Panc1 (cell line): ENCODE results near the gene SMIM29. TPM values are rescaled to one million over a fixed set of nuclear protein-coding genes. Genes with fewer than 3 reads are reported as not detected.

ENCODE experiments used
- ATAC-seq: fragments of 200-7000 bp; cut with Tn5 transposase; 2 replicates; pipeline ENCODE4 v1.9.1; 2020; ENCODE audit warnings: mild to moderate bottlenecking, moderate library complexity
- BruUV-seq: library from RNA; stranded (reverse); fragments of 400-500 nt; replicated peaks from 2 replicates; lab custom pipeline; 2021; lab: Mats Ljungman, UMichigan
- CTCF ChIA-PET: fragments of 300-600 bp; sonication (Branson Sonifier 250); formaldehyde crosslinking; loops from one replicate; lab custom pipeline; 2022; ENCODE audit warnings: antibody characterized with exemption; lab: Charles Lee
- POLR2A ChIA-PET: fragments of 300-600 bp; sonication (Branson Sonifier 250); formaldehyde crosslinking; loops from one replicate; lab custom pipeline; 2022; ENCODE audit warnings: antibody characterized with exemption; lab: Charles Lee
- DNase-seq: peaks from one replicate; pipeline ENCODE4 v3.0.0-alpha.2; 2010; ENCODE audit warnings: low read depth, low spot score
- H3K27ac ChIP-seq: 2 replicates; pipeline ENCODE4 v1.5.1; 2011; ENCODE audit warnings: mild to moderate bottlenecking, low read length, inconsistent platforms
- H3K27me3 ChIP-seq: fragments of 200-500 bp; sonication (Bioruptor generic); 2 replicates; pipeline ENCODE4 v1.6.0; 2014; ENCODE audit warnings: low read length, inconsistent platforms; ENCODE audit not compliant: control insufficient read depth, insufficient read depth
- H3K36me3 ChIP-seq: fragments of 200-500 bp; sonication (Bioruptor generic); 2 replicates; pipeline ENCODE4 v1.5.1; 2014; ENCODE audit warnings: inconsistent platforms, mild to moderate bottlenecking, low read length, moderate library complexity; ENCODE audit not compliant: control insufficient read depth, insufficient read depth
- H3K4me1 ChIP-seq: 2 replicates; pipeline ENCODE4 v1.5.1; 2011; ENCODE audit warnings: inconsistent platforms, mild to moderate bottlenecking, low read length, moderate library complexity; ENCODE audit not compliant: control insufficient read depth, insufficient read depth
- H3K4me3 ChIP-seq, 2 experiments: 2 replicates each; pipeline ENCODE4 v1.5.1; 2011 to 2012; ENCODE audit warnings: low read depth in 2 of 2, low read length in 2 of 2, mild to moderate bottlenecking in 2 of 2, inconsistent platforms in 1 of 2, moderate library complexity in 1 of 2
- H3K9me3 ChIP-seq: fragments of 200-500 bp; sonication (Bioruptor generic); 2 replicates; pipeline ENCODE4 v1.5.1; 2014; ENCODE audit warnings: low read depth, mild to moderate bottlenecking, inconsistent platforms, low read length, moderate library complexity; ENCODE audit not compliant: control insufficient read depth, insufficient read depth
- POLR2AphosphoS5 ChIP-seq: IDR thresholded peaks from 2 replicates; pipeline ENCODE4 v1.6.1; 2012; ENCODE audit warnings: mild to moderate bottlenecking, low read depth, low read length, moderate library complexity
- SIN3A ChIP-seq: IDR thresholded peaks from 2 replicates; pipeline ENCODE4 v1.6.1; 2012; ENCODE audit warnings: low read depth, mild to moderate bottlenecking, low read length, moderate library complexity, borderline replicate concordance; ENCODE audit not compliant: insufficient read depth
- TCF7L2 ChIP-seq: IDR thresholded peaks from 2 replicates; pipeline ENCODE4 v1.6.1; 2011; ENCODE audit warnings: mild to moderate bottlenecking, low read depth, low read length, inconsistent platforms
- in situ Hi-C: cut with HindIII; loops from 2 replicates; pipeline ENCODE4 v1.10.0; 2016; ENCODE audit warnings: low sequenced_read_pairs, low pct_unique_long_range_greater_than_20kb
- intact Hi-C: fragments of 100-400 bp; cut with micrococcal nuclease; formaldehyde crosslinking; loops from one replicate; pipeline ENCODE4 v1.10.0; 2022; ENCODE audit not compliant: unreplicated experiment
- total RNA-seq: library from RNA; stranded (reverse); gene quantifications from one replicate; pipeline ENCODE4 v1.2.1, GENCODE V29; 2021; ENCODE audit not compliant: unreplicated experiment
- TF ChIP-seq, protein P1 (sequence below), 2 experiments: IDR thresholded peaks; 2 replicates each; pipeline ENCODE4 v1.6.1; 2011 to 2012; ENCODE audit warnings: low read depth in 2 of 2, control low read depth in 1 of 2, low read length in 1 of 2, mild to moderate bottlenecking in 1 of 2, moderate library complexity in 1 of 2; ENCODE audit not compliant: insufficient read depth in 1 of 2
- TF ChIP-seq, protein P2 (sequence below): fragments of 450-650 bp; IDR thresholded peaks from 2 replicates; pipeline ENCODE4 v1.5.1; 2017; ENCODE audit warnings: mild to moderate bottlenecking

The SMIM29 gene
- total RNA-seq, 1 experiment from 2014 or later = 35.6 TPM

DNA sequence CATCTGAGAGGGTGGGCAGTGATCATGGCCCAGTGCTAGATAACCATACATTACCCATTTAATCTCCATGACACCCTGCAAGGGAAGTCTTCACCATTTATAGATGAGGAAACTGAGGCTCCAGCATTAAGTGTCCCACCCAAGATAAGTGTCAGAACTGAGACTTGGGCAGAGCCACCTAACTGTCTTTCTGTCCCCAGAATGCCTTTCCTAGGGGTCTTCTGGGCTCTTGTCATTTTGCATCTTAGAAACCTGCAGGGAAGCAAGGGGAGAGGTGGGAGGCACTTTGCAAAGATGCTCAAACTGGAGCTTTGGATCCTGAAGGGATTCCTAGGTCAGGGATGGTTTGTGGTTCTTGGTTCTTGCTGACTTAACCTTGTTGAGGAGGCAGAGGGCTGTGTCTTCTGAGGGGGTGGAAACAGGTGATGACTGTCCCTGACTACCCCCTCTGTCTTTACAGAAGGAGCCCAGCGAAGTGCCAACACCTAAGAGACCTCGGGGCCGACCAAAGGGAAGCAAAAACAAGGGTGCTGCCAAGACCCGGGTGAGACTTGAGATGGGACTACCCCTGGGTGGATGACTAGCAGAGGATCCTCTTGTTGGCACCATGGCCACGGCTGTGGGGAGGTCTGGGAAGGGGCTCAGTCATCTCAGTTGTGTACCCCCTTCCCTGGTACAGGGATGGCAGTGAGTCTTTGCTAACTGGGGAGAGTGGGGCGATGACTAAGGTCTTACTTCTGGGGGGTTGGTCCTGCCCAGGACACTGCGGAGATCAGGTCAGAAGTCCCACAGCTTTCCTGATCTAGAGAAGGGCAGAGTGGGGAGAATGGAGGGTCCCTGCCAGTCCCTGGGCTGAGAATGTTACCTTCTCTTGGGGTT, 6.3 kb downstream of the SMIM29 start:
- TF ChIP-seq, protein P1, sequence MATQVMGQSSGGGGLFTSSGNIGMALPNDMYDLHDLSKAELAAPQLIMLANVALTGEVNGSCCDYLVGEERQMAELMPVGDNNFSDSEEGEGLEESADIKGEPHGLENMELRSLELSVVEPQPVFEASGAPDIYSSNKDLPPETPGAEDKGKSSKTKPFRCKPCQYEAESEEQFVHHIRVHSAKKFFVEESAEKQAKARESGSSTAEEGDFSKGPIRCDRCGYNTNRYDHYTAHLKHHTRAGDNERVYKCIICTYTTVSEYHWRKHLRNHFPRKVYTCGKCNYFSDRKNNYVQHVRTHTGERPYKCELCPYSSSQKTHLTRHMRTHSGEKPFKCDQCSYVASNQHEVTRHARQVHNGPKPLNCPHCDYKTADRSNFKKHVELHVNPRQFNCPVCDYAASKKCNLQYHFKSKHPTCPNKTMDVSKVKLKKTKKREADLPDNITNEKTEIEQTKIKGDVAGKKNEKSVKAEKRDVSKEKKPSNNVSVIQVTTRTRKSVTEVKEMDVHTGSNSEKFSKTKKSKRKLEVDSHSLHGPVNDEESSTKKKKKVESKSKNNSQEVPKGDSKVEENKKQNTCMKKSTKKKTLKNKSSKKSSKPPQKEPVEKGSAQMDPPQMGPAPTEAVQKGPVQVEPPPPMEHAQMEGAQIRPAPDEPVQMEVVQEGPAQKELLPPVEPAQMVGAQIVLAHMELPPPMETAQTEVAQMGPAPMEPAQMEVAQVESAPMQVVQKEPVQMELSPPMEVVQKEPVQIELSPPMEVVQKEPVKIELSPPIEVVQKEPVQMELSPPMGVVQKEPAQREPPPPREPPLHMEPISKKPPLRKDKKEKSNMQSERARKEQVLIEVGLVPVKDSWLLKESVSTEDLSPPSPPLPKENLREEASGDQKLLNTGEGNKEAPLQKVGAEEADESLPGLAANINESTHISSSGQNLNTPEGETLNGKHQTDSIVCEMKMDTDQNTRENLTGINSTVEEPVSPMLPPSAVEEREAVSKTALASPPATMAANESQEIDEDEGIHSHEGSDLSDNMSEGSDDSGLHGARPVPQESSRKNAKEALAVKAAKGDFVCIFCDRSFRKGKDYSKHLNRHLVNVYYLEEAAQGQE (IDR thresholded peaks at IDR 0.05; ENCODE audit: insufficient read depth in 1 of 2, low read depth in 2 of 2, low read length in 1 of 2) = no peak
- TF ChIP-seq, protein P2, sequence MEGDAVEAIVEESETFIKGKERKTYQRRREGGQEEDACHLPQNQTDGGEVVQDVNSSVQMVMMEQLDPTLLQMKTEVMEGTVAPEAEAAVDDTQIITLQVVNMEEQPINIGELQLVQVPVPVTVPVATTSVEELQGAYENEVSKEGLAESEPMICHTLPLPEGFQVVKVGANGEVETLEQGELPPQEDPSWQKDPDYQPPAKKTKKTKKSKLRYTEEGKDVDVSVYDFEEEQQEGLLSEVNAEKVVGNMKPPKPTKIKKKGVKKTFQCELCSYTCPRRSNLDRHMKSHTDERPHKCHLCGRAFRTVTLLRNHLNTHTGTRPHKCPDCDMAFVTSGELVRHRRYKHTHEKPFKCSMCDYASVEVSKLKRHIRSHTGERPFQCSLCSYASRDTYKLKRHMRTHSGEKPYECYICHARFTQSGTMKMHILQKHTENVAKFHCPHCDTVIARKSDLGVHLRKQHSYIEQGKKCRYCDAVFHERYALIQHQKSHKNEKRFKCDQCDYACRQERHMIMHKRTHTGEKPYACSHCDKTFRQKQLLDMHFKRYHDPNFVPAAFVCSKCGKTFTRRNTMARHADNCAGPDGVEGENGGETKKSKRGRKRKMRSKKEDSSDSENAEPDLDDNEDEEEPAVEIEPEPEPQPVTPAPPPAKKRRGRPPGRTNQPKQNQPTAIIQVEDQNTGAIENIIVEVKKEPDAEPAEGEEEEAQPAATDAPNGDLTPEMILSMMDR = no peak
- TF ChIP-seq POLR2AphosphoS5 (no peak), SIN3A (no peak), TCF7L2 (no peak)
- H3K4me1 ChIP-seq = peaks cover 82% of the 10 kb centered on the region
- no peaks in the 10 kb centered on the region for H3K27me3 ChIP-seq
- in situ Hi-C loops = no loop called here
- H3K4me3 ChIP-seq = no peak overlapping the region
- ChIA-PET CTCF (no interaction called here), POLR2A (interaction anchor here (0.7 kb wide), 2 partner anchors 14 to 184 kb away, joined by 3 read pairs; no protein-coding TSS in a partner anchor)
- peak overlapping the region; percentile 90 for H3K27ac ChIP-seq
- intact Hi-C loops = loop anchor here (5.0 kb wide), 1 partner anchor 45 kb away; no protein-coding TSS in a partner anchor
- DNase-seq = no peak
- H3K9me3 ChIP-seq = no peaks in the 10 kb centered on the region
- H3K36me3 ChIP-seq = peaks cover 4% of the 10 kb centered on the region; the same call in 1 of the 2 replicates
- BruUV-seq = no TSS peak
- ATAC-seq = no peak

DNA sequence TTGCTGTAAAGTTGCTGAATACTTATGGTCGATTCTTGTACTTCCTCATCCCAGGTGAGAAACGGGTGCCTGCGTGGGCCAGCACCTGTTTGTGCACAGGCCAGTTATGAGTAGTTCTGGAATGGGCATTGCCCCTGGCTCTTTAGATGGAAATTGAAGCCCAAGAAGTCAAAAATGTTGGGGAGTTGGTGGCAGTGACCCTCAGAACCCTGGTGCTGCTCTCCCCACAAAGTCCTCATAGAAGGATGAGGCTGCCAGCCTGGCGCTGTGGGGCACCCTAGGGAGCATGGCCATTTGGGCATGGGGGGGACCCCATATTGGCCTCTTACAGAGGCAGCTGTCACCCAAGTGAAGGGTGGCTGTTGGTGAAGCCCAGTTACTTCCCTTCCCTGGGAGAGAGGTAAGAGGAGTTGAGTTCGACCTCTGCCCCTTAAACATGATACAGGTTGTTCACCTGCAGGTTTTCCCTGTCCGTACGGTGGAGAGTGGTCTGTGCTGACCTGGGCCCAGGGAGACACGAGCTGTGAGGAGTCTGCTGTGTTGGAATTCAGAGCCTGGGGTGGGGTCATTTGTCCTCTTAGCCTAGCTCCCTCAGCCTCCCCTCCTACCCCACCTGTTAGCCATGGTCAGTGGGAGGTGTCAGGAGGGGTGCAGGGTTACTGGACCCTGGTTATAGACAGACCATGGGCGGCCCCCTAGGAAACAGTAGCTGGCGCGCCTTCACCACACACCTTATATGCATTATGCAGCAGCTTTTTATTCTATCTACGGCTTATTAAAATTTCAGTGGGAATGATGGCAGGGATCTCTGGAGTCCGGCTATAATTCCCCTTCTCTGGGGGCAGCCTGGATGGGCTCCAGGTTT, 7.2 kb downstream of the SMIM29 start:
- no peak for TF ChIP-seq POLR2AphosphoS5
- TF ChIP-seq TCF7L2 = no peak
- TF ChIP-seq, protein P1 (IDR thresholded peaks at IDR 0.05; ENCODE audit: insufficient read depth in 1 of 2, low read depth in 2 of 2, low read length in 1 of 2) = no peak
- TF ChIP-seq, protein P2 = no peak
- no peak for TF ChIP-seq SIN3A
- BruUV-seq = no TSS peak
- H3K36me3 ChIP-seq = peaks cover 4% of the 10 kb centered on the region; the same call in 1 of the 2 replicates
- CTCF ChIA-PET = interaction anchor here (0.6 kb wide), 1 partner anchor 151 kb away, joined by 4 read pairs; the partner anchor contains the start of gene NUDT3
- intact Hi-C loops (loop anchor here (5.0 kb wide), 1 partner anchor 44 kb away; no protein-coding TSS in a partner anchor), in situ Hi-C loops (no loop called here)
- H3K9me3 ChIP-seq = no peaks in the 10 kb centered on the region
- peaks cover 73% of the 10 kb centered on the region for H3K4me1 ChIP-seq
- ATAC-seq (no peak), DNase-seq (no peak)
- H3K27ac ChIP-seq = peak overlapping the region; percentile 90
- no peaks in the 10 kb centered on the region for H3K27me3 ChIP-seq
- POLR2A ChIA-PET = interaction anchor here (0.7 kb wide), 1 partner anchor 185 kb away, joined by 3 read pairs; no protein-coding TSS in a partner anchor
- H3K4me3 ChIP-seq = no peak overlapping the region
